Breast epithelium (tissue), 3 donors: Measurements from ENCODE around the gene PRTN3.

Experiments used
- POLR2A ChIP-seq: fragments of 450-650 bp; IDR thresholded peaks from one replicate; pipeline ENCODE4 v1.6.1; 2016; ENCODE audit warnings: antibody characterized with exemption, mild to moderate bottlenecking, moderate library complexity
- TF ChIP-seq, protein P1 (sequence below), 3 donors: fragments of 450-650 bp; IDR thresholded peaks; one replicate each; pipeline ENCODE4 v1.5.1; 2016 to 2017; ENCODE audit warnings: antibody characterized with exemption in 3 of 3, mild to moderate bottlenecking in 3 of 3, moderate library complexity in 3 of 3

DNA sequence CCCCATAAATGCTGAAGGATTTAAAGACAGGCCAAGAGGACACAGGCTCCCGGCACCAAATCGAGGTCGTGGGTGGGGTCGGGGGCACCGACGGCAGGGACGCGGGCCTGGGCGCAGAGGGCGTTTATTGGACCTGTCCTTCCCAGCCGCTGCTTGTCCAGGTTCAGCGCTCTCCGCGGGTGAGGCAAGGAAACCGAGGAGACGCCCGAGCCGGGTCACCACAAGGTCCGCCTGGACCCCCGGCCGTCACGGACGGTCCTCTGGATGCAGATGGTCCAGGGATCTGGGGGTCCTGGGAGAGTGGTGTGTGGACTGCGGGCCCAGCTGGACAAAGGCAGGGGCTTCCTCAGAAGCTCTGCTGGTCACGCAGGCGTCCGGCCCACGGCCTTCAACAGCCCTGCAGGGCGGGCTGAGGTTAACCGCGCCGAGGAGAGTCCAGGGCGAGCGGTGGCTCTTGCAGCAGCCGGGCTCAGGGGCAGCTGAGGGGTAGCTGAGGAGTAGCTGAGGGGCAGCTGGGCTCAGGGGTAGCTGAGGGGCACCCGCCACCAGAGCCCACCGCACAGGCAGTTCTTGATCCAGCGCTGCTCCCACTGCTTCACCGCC is 27.2 kb downstream of the PRTN3 start:
- TF ChIP-seq, protein P1, sequence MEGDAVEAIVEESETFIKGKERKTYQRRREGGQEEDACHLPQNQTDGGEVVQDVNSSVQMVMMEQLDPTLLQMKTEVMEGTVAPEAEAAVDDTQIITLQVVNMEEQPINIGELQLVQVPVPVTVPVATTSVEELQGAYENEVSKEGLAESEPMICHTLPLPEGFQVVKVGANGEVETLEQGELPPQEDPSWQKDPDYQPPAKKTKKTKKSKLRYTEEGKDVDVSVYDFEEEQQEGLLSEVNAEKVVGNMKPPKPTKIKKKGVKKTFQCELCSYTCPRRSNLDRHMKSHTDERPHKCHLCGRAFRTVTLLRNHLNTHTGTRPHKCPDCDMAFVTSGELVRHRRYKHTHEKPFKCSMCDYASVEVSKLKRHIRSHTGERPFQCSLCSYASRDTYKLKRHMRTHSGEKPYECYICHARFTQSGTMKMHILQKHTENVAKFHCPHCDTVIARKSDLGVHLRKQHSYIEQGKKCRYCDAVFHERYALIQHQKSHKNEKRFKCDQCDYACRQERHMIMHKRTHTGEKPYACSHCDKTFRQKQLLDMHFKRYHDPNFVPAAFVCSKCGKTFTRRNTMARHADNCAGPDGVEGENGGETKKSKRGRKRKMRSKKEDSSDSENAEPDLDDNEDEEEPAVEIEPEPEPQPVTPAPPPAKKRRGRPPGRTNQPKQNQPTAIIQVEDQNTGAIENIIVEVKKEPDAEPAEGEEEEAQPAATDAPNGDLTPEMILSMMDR (IDR thresholded peaks at IDR 0.05) = no peak
- no peak for TF ChIP-seq POLR2A
